ENCODE data around the gene LRRC55. TPM values are rescaled to one million over a fixed set of nuclear protein-coding genes. Genes with fewer than 3 reads are reported as not detected.

LRRC55 gene
- total RNA-seq, 1 donor from 2014 or later, result 0.12 TPM

GRCh38 chr11:57240007-57240406 lies 58.3 kb downstream of the LRRC55 start:
- peaks cover 12% of the 10 kb centered on the region for H3K4me1 Mint-ChIP-seq (ENCODE audit: low read depth)
- no peak for DNase-seq (ENCODE audit: low spot score, unreplicated experiment)
- TF ChIP-seq CTCF (IDR thresholded peaks at IDR 0.05; ENCODE audit: unreplicated experiment), result no peak

GRCh38 chr11:57240757-57241156 lies 59.0 kb downstream of the LRRC55 start:
- Mint-ChIP-seq H3K27me3 (peaks cover 3% of the 10 kb centered on the region), H3K27ac (no peak overlapping the region), H3K36me3 (ENCODE audit: insufficient read depth) (no peaks in the 10 kb centered on the region), H3K4me1 (ENCODE audit: low read depth) (peaks cover 12% of the 10 kb centered on the region), H3K4me3 (ENCODE audit: low read depth) (no peak overlapping the region), H3K9me3 (ENCODE audit: low read depth) (no peaks in the 10 kb centered on the region)
- no peak for DNase-seq (ENCODE audit: low spot score, unreplicated experiment)
- no peak for TF ChIP-seq CTCF (IDR thresholded peaks at IDR 0.05; ENCODE audit: unreplicated experiment)

More at GRCh38 chr11:57240007-57240406, 58.3 kb downstream of the LRRC55 start:
- Mint-ChIP-seq H3K36me3 (ENCODE audit: insufficient read depth) (no peaks in the 10 kb centered on the region), H3K27me3 (peaks cover 8% of the 10 kb centered on the region), H3K9me3 (ENCODE audit: low read depth) (no peaks in the 10 kb centered on the region), H3K4me3 (ENCODE audit: low read depth) (no peak overlapping the region), H3K27ac (no peak overlapping the region)

Other genes starting within 250 kb of the LRRC55 start
- gene OR5AK2, start 193.0 kb upstream of the LRRC55 start, total RNA-seq, result not detected in 2 replicates
- gene APLNR, start 55.3 kb downstream of the LRRC55 start, total RNA-seq, result 0.12 TPM in 1 of 2 replicates, not detected in the other
- gene TNKS1BP1, start 143.0 kb downstream of the LRRC55 start, total RNA-seq, result 99.8 and 108 TPM in 2 replicates
- gene SSRP1, start 153.9 kb downstream of the LRRC55 start, total RNA-seq, result 126 and 131 TPM in 2 replicates
- not detected in 2 replicates for gene P2RX3, start 156.4 kb downstream of the LRRC55 start, total RNA-seq
- gene PRG3, start 199.2 kb downstream of the LRRC55 start, total RNA-seq, result not detected in 2 replicates
- gene PRG2, start 208.7 kb downstream of the LRRC55 start, total RNA-seq, result not detected in 2 replicates
- 21.5 and 24.6 TPM in 2 replicates for gene SLC43A3, start 245.2 kb downstream of the LRRC55 start, total RNA-seq

Data from progenitor cell of endocrine pancreas (in vitro differentiated cells).